SU-DHL-6 (cell line): Measurements from ENCODE around the gene CACNB4.

ENCODE experiments used
- H2AFZ ChIP-seq: fragments of 200-600 bp; sonication (generic); 2 replicates; pipeline ENCODE4 v1.6.1; 2014; ENCODE audit warnings: low read depth, mild to moderate bottlenecking, moderate library complexity, mixed read lengths, antibody characterized with exemption, low read length; ENCODE audit not compliant: severe bottlenecking
- H3F3A ChIP-seq: fragments of 200-600 bp; shearing (Covaris generic); 2 replicates; pipeline ENCODE4 v1.6.0; 2016; ENCODE audit warnings: antibody characterized with exemption, mild to moderate bottlenecking; ENCODE audit not compliant: insufficient read depth
- H3K27ac ChIP-seq: fragments of 200-600 bp; sonication (generic); 2 replicates; pipeline ENCODE4 v1.5.1; 2016; ENCODE audit warnings: low read depth, mild to moderate bottlenecking, low read length, moderate library complexity, mixed read lengths
- H3K27me3 ChIP-seq: fragments of 200-600 bp; sonication (generic), shearing (Covaris generic); 2 replicates; pipeline ENCODE4 v1.6.0; 2014; ENCODE audit warnings: mild to moderate bottlenecking, low read length
- H3K36me3 ChIP-seq: fragments of 200-600 bp; sonication (generic); 2 replicates; pipeline ENCODE4 v1.6.1; 2014; ENCODE audit warnings: mild to moderate bottlenecking, low read length, mixed read lengths
- H3K4me2 ChIP-seq: fragments of 300-600, 200-600 bp; shearing (Covaris generic), sonication (generic); 2 replicates; pipeline ENCODE4 v1.6.0; 2014; ENCODE audit warnings: low read length, low read depth, mild to moderate bottlenecking; ENCODE audit not compliant: poor library complexity, severe bottlenecking
- H3K4me3 ChIP-seq: fragments of 200-600 bp; sonication (generic); 2 replicates; pipeline ENCODE4 v1.5.1; 2014; ENCODE audit warnings: antibody characterized with exemption, low read length, mild to moderate bottlenecking, mixed read lengths; ENCODE audit not compliant: insufficient read depth, poor library complexity, severe bottlenecking
- H3K79me2 ChIP-seq: fragments of 200-600 bp; sonication (generic); 2 replicates; pipeline ENCODE4 v1.6.1; 2014; ENCODE audit warnings: mild to moderate bottlenecking, low read length, moderate library complexity; ENCODE audit not compliant: insufficient read depth
- H3K9ac ChIP-seq: fragments of 200-600 bp; sonication (generic); 2 replicates; pipeline ENCODE4 v1.7.0; 2014; ENCODE audit warnings: mild to moderate bottlenecking, low read length
- H3K9me2 ChIP-seq: fragments of 200-600 bp; sonication (generic); replicated peaks from 2 replicates; pipeline ENCODE4 v1.6.1; 2014; ENCODE audit warnings: low read length; ENCODE audit not compliant: insufficient read depth
- H3K9me3 ChIP-seq: fragments of 200-600 bp; sonication (generic); 2 replicates; pipeline ENCODE4 v1.6.1; 2014; ENCODE audit warnings: low read length, mixed read lengths; ENCODE audit not compliant: insufficient read depth
- H4K20me1 ChIP-seq: fragments of 200-600 bp; sonication (generic); 2 replicates; pipeline ENCODE4 v1.6.1; 2014; ENCODE audit warnings: low read depth, mild to moderate bottlenecking, antibody characterized with exemption, low read length, moderate library complexity, mixed read lengths
- CTCF ChIP-seq: fragments of 200-600 bp; sonication (generic); IDR thresholded peaks from one replicate; pipeline ENCODE4 v1.5.1; 2017; ENCODE audit warnings: antibody characterized with exemption, mild to moderate bottlenecking, low read length, moderate library complexity; ENCODE audit not compliant: insufficient read depth, poor library complexity, severe bottlenecking
- EZH2phosphoT487 ChIP-seq: fragments of 200-600 bp; sonication (generic), shearing (Covaris generic); conservative IDR thresholded peaks from 2 replicates; pipeline ENCODE4 v1.6.1; 2018; ENCODE audit warnings: mild to moderate bottlenecking, antibody characterized with exemption, low read length, moderate library complexity, mixed read lengths

CACNB4 gene

DNA sequence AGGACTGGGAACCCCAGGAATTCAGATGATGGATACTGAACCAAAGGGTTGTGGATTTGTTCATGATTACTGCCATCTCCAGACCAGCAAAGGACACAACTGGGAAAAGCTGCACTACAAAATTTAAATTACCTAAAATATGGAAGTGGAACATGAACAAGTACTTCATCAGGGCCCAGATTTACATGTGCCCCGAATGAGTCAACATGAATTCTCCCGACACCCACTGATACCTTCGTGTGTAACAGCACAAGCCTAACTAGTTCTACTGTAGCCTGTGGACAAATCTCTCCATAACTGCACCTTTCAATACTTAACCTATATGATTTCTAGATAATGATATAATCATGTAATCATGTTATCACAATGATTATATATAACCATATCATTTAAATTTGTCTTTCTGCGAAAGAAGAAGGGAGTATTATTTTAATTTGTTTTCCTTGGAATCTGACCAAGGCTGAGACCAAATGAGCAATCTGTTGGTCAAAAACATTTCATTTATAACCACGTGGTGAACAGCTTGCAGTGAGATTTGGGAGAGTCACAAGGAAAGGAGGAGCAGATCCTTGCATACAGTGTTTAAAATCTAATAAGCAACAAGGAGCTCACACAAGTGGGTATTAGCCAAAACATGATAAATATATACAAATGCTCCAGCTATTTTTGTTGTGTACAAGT, 70.5 kb downstream of the CACNB4 start:
- H3K36me3 ChIP-seq: no peaks in the 10 kb centered on the region

GRCh38 chr2:152025678-152026287, 73.1 kb downstream of the CACNB4 start:
- H3K9me3 ChIP-seq: no peaks in the 10 kb centered on the region
- no peaks in the 10 kb centered on the region for H3K36me3 ChIP-seq
- H3K9me2 ChIP-seq: no peaks in the 10 kb centered on the region
- H3K27ac ChIP-seq: no peak overlapping the region
- no peaks in the 10 kb centered on the region for H3F3A ChIP-seq
- H3K79me2 ChIP-seq: no peaks in the 10 kb centered on the region
- H2AFZ ChIP-seq: peak overlapping the region; percentile 87
- no peaks in the 10 kb centered on the region for H4K20me1 ChIP-seq
- peak overlapping the region; percentile 23; the same call in 1 of the 2 replicates for H3K9ac ChIP-seq
- peak overlapping the region; percentile 74 for H3K4me2 ChIP-seq
- H3K27me3 ChIP-seq: no peaks in the 10 kb centered on the region
- TF ChIP-seq CTCF (peak; percentile 96), EZH2phosphoT487 (no peak)
- H3K4me3 ChIP-seq: peak overlapping the region; percentile 28

More for the DNA sequence above, 70.5 kb downstream of the CACNB4 start:
- Histone ChIP-seq H3K79me2 (no peaks in the 10 kb centered on the region), H4K20me1 (no peaks in the 10 kb centered on the region), H3K9me3 (no peaks in the 10 kb centered on the region), H3F3A (no peaks in the 10 kb centered on the region), H3K9me2 (no peaks in the 10 kb centered on the region), H3K27me3 (no peaks in the 10 kb centered on the region), H3K4me3 (no peak overlapping the region), H3K4me2 (no peak overlapping the region), H2AFZ (no peak overlapping the region), H3K9ac (no peak overlapping the region), H3K27ac (no peak overlapping the region)
- TF ChIP-seq CTCF (no peak), EZH2phosphoT487 (no peak)

DNA sequence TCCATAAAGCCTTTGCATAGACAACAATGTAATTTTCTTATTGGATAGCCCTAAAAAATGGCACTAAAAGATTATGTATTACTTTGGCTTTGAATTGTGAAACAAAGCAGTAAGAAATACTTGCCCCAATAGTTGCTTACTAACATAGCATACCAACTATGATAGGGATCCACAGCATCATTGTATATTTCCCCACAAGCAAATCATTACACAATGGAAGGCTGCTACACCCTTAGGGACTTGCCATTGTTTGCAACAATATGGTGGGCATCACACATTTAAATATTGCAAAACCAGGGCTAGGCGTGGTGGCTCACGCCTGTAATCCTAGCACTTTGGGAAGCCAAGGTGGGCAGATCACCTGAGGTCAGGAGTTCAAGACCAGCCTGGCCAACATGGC, 74.4 kb downstream of the CACNB4 start:
- no peak overlapping the region for H2AFZ ChIP-seq
- TF ChIP-seq CTCF (no peak), EZH2phosphoT487 (no peak)
- H3K79me2 ChIP-seq: no peaks in the 10 kb centered on the region
- no peaks in the 10 kb centered on the region for H3F3A ChIP-seq
- H4K20me1 ChIP-seq: no peaks in the 10 kb centered on the region
- H3K9me3 ChIP-seq: no peaks in the 10 kb centered on the region
- no peak overlapping the region for H3K4me2 ChIP-seq
- no peak overlapping the region for H3K9ac ChIP-seq
- no peak overlapping the region for H3K4me3 ChIP-seq
- no peaks in the 10 kb centered on the region for H3K36me3 ChIP-seq
- no peak overlapping the region for H3K27ac ChIP-seq
- H3K9me2 ChIP-seq: no peaks in the 10 kb centered on the region
- no peaks in the 10 kb centered on the region for H3K27me3 ChIP-seq
